Germinal center (tissue), 1 donor: Measurements from ENCODE around the gene PTGIS.

ENCODE experiments used
- DNase-seq: peaks from one replicate; pipeline ENCODE4 v3.0.0; 2012; ENCODE audit warnings: mixed read lengths, low spot score

PTGIS gene

GRCh38 chr20:49595811-49596561 lies 28.0 kb upstream of the PTGIS start:
- DNase-seq, result no peak

GRCh38 chr20:49595346-49595745 lies 27.4 kb upstream of the PTGIS start:
- DNase-seq, result no peak

- no peak for DNase-seq
Measured at GRCh38 chr20:49594931-49595315, 27.0 kb upstream of the PTGIS start.

- DNase-seq, result no peak
Measured at GRCh38 chr20:49594143-49594930, 26.4 kb upstream of the PTGIS start.

- DNase-seq, result no peak
Measured at GRCh38 chr20:49593466-49594142, 25.7 kb upstream of the PTGIS start.

GRCh38 chr20:49592120-49592519 lies 24.2 kb upstream of the PTGIS start:
- DNase-seq, result no peak

- no peak for DNase-seq
Measured at GRCh38 chr20:49591217-49591865, 23.4 kb upstream of the PTGIS start.

GRCh38 chr20:49590163-49591017 lies 22.5 kb upstream of the PTGIS start:
- DNase-seq, result no peak

- no peak for DNase-seq
Measured at GRCh38 chr20:49589747-49590146, 21.8 kb upstream of the PTGIS start.

- DNase-seq, result no peak
Measured at GRCh38 chr20:49587111-49587570, 19.2 kb upstream of the PTGIS start.

- DNase-seq, result no peak
Measured at GRCh38 chr20:49585585-49586245, 17.8 kb upstream of the PTGIS start.

GRCh38 chr20:49584418-49585382 lies 16.8 kb upstream of the PTGIS start:
- DNase-seq, result no peak

- DNase-seq, result no peak
Measured at GRCh38 chr20:49583669-49584417, 15.9 kb upstream of the PTGIS start.

- DNase-seq, result no peak
Measured at GRCh38 chr20:49583343-49583668, 15.4 kb upstream of the PTGIS start.

- no peak for DNase-seq
Measured at GRCh38 chr20:49582413-49583334, 14.7 kb upstream of the PTGIS start.

GRCh38 chr20:49581482-49581881 lies 13.5 kb upstream of the PTGIS start:
- no peak for DNase-seq

- DNase-seq, result no peak
Measured at GRCh38 chr20:49580813-49581174, 12.9 kb upstream of the PTGIS start.
